CD1c-positive myeloid dendritic cell (primary cell): Measurements from ENCODE around the gene ACTL7B.
"Not testable (repeated sequence)": the region's sequence is repeated elsewhere in the genome, so short reads cannot be mapped to it uniquely, and the experiment has no call there.

ENCODE experiments used
- DNase-seq: peaks from one replicate; pipeline ENCODE4 v3.0.0-alpha.2; 2016; ENCODE audit errors: extremely low spot score

ACTL7B gene

GRCh38 chr9:108869092-108869725 is 13.4 kb upstream of the ACTL7B start:
- no peak for DNase-seq

- no peak for DNase-seq
Observed at GRCh38 chr9:108867829-108868228, 12.0 kb upstream of the ACTL7B start.

GRCh38 chr9:108867116-108867515 is 11.3 kb upstream of the ACTL7B start:
- DNase-seq, result no peak

- no peak for DNase-seq
Observed at GRCh38 chr9:108866001-108866420, 10.2 kb upstream of the ACTL7B start.

- DNase-seq, result no peak
Observed at GRCh38 chr9:108865037-108865436, 9.3 kb upstream of the ACTL7B start.

- DNase-seq, result no peak
Observed at GRCh38 chr9:108864446-108864845, 8.7 kb upstream of the ACTL7B start.

- DNase-seq, result no peak
Observed at GRCh38 chr9:108863891-108864290, 8.1 kb upstream of the ACTL7B start.

GRCh38 chr9:108861997-108862396 is 6.2 kb upstream of the ACTL7B start, which contains the start of gene ACTL7A:
Gene ACTL7A, plus strand, starts transcription at chr9:108862266. Its CDS starts 57 bp downstream, at chr9:108862323.
- no peak for DNase-seq

GRCh38 chr9:108861464-108861863 is 5.7 kb upstream of the ACTL7B start:
- no peak for DNase-seq

GRCh38 chr9:108860764-108861163 is 5.0 kb upstream of the ACTL7B start:
- DNase-seq, result no peak

- DNase-seq, result no peak
Observed at GRCh38 chr9:108860354-108860753, 4.6 kb upstream of the ACTL7B start.

- no peak for DNase-seq
Observed at GRCh38 chr9:108859459-108860114, 3.8 kb upstream of the ACTL7B start.

- peak; percentile 36 for DNase-seq
Observed at GRCh38 chr9:108857572-108857971, 1.8 kb upstream of the ACTL7B start.

- no peak for DNase-seq
Observed at GRCh38 chr9:108855529-108855886, 278 bp downstream of the ACTL7B start.

- no peak for DNase-seq
Observed at GRCh38 chr9:108854641-108855528, 901 bp downstream of the ACTL7B start.

GRCh38 chr9:108854094-108854493 is 1.7 kb downstream of the ACTL7B start:
- DNase-seq, result no peak

GRCh38 chr9:108852079-108852478 is 3.7 kb downstream of the ACTL7B start:
- no peak for DNase-seq

GRCh38 chr9:108851138-108851537 is 4.6 kb downstream of the ACTL7B start:
- DNase-seq, result no peak

- DNase-seq, result peak; percentile 26
Observed at GRCh38 chr9:108850293-108850897, 5.4 kb downstream of the ACTL7B start.

GRCh38 chr9:108848296-108848695 is 7.5 kb downstream of the ACTL7B start:
- DNase-seq, result not testable (repeated sequence)

- DNase-seq, result peak; percentile 31
Observed at GRCh38 chr9:108845947-108846346, 9.8 kb downstream of the ACTL7B start.

- no peak for DNase-seq
Observed at GRCh38 chr9:108845507-108845906, 10.3 kb downstream of the ACTL7B start.
